ENCODE measurements around the gene PIGR. TPM values are rescaled to one million over a fixed set of nuclear protein-coding genes. Genes with fewer than 3 reads are reported as not detected.

Gene PIGR
- total RNA-seq, 1 donor from 2014 or later: not detected

GRCh38 chr1:206891412-206891811 is 54.9 kb downstream of the PIGR start:
- Mint-ChIP-seq H3K9me3 (ENCODE audit: unreplicated experiment) (no peaks in the 10 kb centered on the region), H3K27me3 (ENCODE audit: unreplicated experiment) (peaks cover 24% of the 10 kb centered on the region), H3K27ac (ENCODE audit: unreplicated experiment) (no peak overlapping the region), H3K4me3 (ENCODE audit: unreplicated experiment) (no peak overlapping the region), H3K36me3 (ENCODE audit: unreplicated experiment) (no peaks in the 10 kb centered on the region), H3K4me1 (ENCODE audit: unreplicated experiment) (no peaks in the 10 kb centered on the region)
- TF ChIP-seq, protein P1, sequence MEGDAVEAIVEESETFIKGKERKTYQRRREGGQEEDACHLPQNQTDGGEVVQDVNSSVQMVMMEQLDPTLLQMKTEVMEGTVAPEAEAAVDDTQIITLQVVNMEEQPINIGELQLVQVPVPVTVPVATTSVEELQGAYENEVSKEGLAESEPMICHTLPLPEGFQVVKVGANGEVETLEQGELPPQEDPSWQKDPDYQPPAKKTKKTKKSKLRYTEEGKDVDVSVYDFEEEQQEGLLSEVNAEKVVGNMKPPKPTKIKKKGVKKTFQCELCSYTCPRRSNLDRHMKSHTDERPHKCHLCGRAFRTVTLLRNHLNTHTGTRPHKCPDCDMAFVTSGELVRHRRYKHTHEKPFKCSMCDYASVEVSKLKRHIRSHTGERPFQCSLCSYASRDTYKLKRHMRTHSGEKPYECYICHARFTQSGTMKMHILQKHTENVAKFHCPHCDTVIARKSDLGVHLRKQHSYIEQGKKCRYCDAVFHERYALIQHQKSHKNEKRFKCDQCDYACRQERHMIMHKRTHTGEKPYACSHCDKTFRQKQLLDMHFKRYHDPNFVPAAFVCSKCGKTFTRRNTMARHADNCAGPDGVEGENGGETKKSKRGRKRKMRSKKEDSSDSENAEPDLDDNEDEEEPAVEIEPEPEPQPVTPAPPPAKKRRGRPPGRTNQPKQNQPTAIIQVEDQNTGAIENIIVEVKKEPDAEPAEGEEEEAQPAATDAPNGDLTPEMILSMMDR (IDR thresholded peaks at IDR 0.05): no peak
- no peak for DNase-seq (ENCODE audit: extremely low spot score, unreplicated experiment)

DNA sequence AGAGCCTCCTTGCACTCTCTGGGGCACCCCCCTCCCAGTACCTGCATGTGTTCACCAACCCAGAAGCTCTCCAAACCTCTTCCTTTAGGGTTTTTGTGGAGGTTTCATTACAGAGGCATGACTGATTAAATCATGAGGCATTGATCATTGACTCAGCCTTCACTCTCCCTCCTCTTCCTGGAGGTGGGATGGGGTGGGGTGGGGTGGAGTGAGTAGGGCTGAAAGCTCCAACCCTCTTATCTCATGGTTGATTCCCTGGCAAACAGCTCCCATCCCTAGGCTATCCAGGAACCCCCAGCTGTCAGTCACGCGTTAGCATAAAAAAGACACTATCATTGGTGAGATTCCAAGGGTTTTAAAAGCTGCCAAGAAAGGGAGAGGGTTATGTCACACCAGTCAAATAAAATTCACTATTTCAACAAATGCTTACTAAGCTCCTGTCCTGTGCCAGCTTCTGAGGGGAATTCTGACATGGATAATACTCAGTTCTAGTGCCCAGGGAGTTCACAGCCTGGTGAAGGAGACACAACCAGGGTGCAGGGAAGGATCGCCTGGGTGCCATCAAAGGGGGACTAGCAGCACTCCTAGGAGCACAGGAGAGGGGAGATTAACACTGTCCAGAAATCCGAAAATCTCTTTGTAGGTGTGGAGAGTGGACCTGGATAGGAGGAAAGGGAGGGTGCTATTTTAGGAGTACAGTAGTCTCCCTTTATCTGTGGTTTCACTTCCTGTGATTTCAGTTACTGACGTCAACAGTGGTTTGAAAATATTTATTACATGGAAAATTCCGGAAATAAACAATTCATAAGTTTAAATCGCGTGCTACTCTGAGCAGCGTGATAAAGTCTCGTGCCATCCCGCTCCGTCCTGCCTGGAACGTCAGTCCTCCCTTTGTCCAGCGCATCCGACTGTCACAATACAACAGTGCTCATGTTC is 55.9 kb downstream of the PIGR start:
- peaks cover 32% of the 10 kb centered on the region for H3K27me3 Mint-ChIP-seq (ENCODE audit: unreplicated experiment)
- TF ChIP-seq, protein P1 (IDR thresholded peaks at IDR 0.05): no peak
- H3K36me3 Mint-ChIP-seq (ENCODE audit: unreplicated experiment): no peaks in the 10 kb centered on the region
- no peak overlapping the region for H3K27ac Mint-ChIP-seq (ENCODE audit: unreplicated experiment)
- no peak for DNase-seq (ENCODE audit: extremely low spot score, unreplicated experiment)
- no peaks in the 10 kb centered on the region for H3K9me3 Mint-ChIP-seq (ENCODE audit: unreplicated experiment)
- no peaks in the 10 kb centered on the region for H3K4me1 Mint-ChIP-seq (ENCODE audit: unreplicated experiment)
- H3K4me3 Mint-ChIP-seq (ENCODE audit: unreplicated experiment): no peak overlapping the region

DNA sequence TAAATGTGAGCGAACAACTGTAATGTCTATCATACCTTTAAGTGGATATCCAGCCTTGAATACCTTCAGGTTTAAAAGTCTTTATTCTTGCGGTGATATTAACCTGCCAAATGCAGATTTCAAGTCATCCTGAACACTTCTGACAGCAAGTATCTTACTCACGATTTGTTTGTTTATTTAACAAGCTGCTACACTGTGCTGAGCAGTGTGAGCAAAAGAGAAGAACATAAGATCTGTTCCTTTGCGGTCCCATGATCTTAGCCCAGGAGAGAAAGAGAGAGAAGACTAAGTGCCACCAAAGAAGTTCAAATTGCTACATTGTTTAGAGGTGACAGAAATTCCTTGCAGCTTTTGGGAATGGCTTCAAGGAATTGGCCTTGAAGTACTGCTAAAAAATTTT is 58.6 kb downstream of the PIGR start:
- H3K4me3 Mint-ChIP-seq (ENCODE audit: unreplicated experiment): no peak overlapping the region
- DNase-seq (ENCODE audit: extremely low spot score, unreplicated experiment): no peak
- TF ChIP-seq, protein P1 (IDR thresholded peaks at IDR 0.05): no peak
- no peaks in the 10 kb centered on the region for H3K36me3 Mint-ChIP-seq (ENCODE audit: unreplicated experiment)
- peaks cover 39% of the 10 kb centered on the region for H3K27me3 Mint-ChIP-seq (ENCODE audit: unreplicated experiment)
- no peaks in the 10 kb centered on the region for H3K4me1 Mint-ChIP-seq (ENCODE audit: unreplicated experiment)
- H3K9me3 Mint-ChIP-seq (ENCODE audit: unreplicated experiment): no peaks in the 10 kb centered on the region
- H3K27ac Mint-ChIP-seq (ENCODE audit: unreplicated experiment): no peak overlapping the region

GRCh38 chr1:206886831-206887230 is 59.4 kb downstream of the PIGR start:
- peaks cover 41% of the 10 kb centered on the region for H3K27me3 Mint-ChIP-seq (ENCODE audit: unreplicated experiment)
- TF ChIP-seq, protein P1 (IDR thresholded peaks at IDR 0.05): no peak
- no peaks in the 10 kb centered on the region for H3K4me1 Mint-ChIP-seq (ENCODE audit: unreplicated experiment)

GRCh38 chr1:206885341-206886060 is 60.8 kb downstream of the PIGR start:
- DNase-seq (ENCODE audit: extremely low spot score, unreplicated experiment): no peak
- H3K27me3 Mint-ChIP-seq (ENCODE audit: unreplicated experiment): peaks cover 33% of the 10 kb centered on the region
- H3K4me1 Mint-ChIP-seq (ENCODE audit: unreplicated experiment): no peaks in the 10 kb centered on the region
- TF ChIP-seq, protein P1 (IDR thresholded peaks at IDR 0.05): no peak
- no peak overlapping the region for H3K27ac Mint-ChIP-seq (ENCODE audit: unreplicated experiment)
- H3K36me3 Mint-ChIP-seq (ENCODE audit: unreplicated experiment): no peaks in the 10 kb centered on the region
- H3K9me3 Mint-ChIP-seq (ENCODE audit: unreplicated experiment): no peaks in the 10 kb centered on the region
- H3K4me3 Mint-ChIP-seq (ENCODE audit: unreplicated experiment): no peak overlapping the region

More at GRCh38 chr1:206886831-206887230, 59.4 kb downstream of the PIGR start:
- Mint-ChIP-seq H3K4me3 (ENCODE audit: unreplicated experiment) (no peak overlapping the region), H3K9me3 (ENCODE audit: unreplicated experiment) (no peaks in the 10 kb centered on the region), H3K36me3 (ENCODE audit: unreplicated experiment) (no peaks in the 10 kb centered on the region), H3K27ac (ENCODE audit: unreplicated experiment) (no peak overlapping the region)
- no peak for DNase-seq (ENCODE audit: extremely low spot score, unreplicated experiment)

Data from osteocyte (in vitro differentiated cells).